GM21737 (cell line): ENCODE data around the gene S100A12.

Source experiments
- ATAC-seq: cut with Tn5 transposase; IDR thresholded peaks from one replicate; pipeline ENCODE4 v1.9.1; 2021; ENCODE audit warnings: mild to moderate bottlenecking, moderate library complexity; ENCODE audit not compliant: unreplicated experiment

S100A12 gene

DNA sequence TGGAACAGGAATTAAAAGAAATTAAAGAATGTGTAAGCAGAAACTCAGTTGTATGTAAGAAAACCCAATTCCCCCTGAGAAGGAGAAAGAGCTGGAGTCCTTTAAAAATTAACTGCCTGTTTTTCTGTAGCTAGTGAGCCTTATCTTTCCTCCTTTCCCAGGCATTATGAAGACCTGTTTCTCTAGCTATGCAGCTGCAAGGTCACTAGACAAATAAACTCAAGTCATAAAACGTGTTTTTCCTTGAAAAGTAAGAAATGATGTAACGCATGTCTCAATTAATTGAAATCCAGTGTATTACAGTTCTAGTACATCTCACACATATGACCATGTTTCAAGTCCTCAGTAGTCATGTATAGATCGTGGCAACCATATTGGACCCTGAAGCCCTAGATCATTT, 5.3 kb downstream of the S100A12 start:
- no peak for ATAC-seq

- no peak for ATAC-seq
Measured at GRCh38 chr1:153368495-153368894, 6.9 kb downstream of the S100A12 start.

DNA sequence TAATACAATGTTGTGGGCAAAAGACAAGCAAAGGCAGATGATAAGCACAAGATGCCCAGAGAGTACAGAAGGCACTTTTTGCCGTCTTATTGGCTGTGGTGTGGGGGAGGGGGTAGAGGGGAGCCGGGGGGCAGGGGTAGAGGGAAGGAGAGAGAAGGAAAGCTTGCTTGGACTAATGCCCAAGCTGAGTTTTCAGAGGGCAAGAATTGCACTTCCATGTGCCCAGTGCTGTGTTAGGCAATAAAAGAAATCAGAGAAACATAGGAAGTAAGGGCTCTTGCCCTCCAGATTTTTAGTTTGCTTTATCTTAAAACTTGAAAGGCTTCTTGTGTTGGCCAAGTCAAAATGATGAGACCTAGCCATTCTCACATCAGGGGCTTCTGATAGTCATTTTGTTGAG, 8.3 kb downstream of the S100A12 start:
- ATAC-seq = no peak

GRCh38 chr1:153366261-153366660, 9.2 kb downstream of the S100A12 start:
- ATAC-seq = no peak

DNA sequence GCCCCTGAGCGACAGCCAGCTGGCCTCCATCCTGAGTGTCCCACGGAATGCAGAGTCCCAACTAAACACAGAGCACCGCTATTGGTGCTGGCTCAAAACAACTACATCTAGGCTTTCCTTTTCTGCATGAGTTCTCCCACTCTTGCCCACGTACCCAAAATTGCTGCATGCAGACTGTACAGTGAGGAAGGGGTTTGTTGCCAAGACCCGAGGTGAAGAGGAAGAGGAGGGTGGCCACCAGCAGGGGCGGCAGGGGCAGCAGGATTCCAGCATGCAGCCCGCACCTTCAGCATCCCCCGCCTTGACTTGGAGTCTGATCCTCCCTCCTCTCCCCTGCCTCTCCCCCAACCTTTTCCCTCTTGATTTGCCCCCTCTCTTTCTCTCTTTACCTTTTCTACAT, 9.7 kb downstream of the S100A12 start:
- no peak for ATAC-seq

- no peak for ATAC-seq
Measured at GRCh38 chr1:153364766-153365666, 10.4 kb downstream of the S100A12 start.

- no peak for ATAC-seq
Measured at GRCh38 chr1:153364156-153364555, 11.3 kb downstream of the S100A12 start.

GRCh38 chr1:153363641-153364040, 11.8 kb downstream of the S100A12 start:
- no peak for ATAC-seq

- no peak for ATAC-seq
Measured at GRCh38 chr1:153362187-153362775, 13.1 kb downstream of the S100A12 start.

- ATAC-seq = no peak
Measured at GRCh38 chr1:153361480-153362109, 13.8 kb downstream of the S100A12 start.

- no peak for ATAC-seq
Measured at GRCh38 chr1:153360592-153361479, 14.6 kb downstream of the S100A12 start.

DNA sequence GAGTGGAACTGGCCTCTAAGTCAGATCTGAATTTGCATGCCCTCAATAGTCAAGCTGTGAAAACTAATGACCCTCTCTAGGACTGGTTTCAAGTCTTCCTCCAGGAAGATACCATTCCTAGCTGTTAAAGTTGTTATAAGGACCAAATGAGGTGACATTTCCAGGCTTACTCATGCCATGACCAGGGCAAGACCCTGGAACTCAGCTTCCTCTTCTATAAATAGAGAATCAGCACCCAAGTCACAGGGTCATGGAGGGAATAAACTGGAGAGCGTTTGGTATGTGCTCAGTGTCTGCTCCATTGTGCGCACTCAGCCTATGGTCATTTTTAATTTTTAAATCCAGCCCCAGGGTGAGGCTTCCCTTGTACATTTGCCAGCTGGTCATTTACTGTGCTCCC, 15.2 kb downstream of the S100A12 start:
- no peak for ATAC-seq

DNA sequence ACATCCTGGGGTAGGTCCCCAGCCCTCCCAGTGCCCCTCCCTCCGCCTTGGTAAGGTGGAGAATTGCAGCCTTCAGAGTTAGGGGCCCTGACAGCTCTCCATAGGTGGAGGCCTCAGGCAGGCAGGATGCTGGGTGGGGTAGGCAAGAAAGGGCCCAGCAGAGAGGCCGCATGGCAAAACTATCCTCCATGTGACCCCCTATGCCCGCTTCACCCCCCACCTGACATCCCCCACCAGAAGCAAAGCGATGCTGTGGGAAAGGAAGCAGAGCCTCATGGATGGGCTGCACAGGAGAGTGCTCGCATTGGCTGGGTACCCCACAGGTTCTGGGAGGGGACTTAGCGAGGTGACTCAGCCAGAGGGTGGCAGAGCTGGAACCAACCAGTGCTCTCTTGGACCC, 16.2 kb downstream of the S100A12 start:
- ATAC-seq = no peak

GRCh38 chr1:153358691-153358975, 16.8 kb downstream of the S100A12 start:
- no peak for ATAC-seq

- ATAC-seq = no peak
Measured at GRCh38 chr1:153357853-153358690, 17.3 kb downstream of the S100A12 start, which contains the start of gene S100A9. Gene S100A9 (plus strand): TSS chr1:153357854. CDS start chr1:153358284, 430 bp downstream.

- ATAC-seq = no peak
Measured at GRCh38 chr1:153357076-153357852, 18.2 kb downstream of the S100A12 start.

GRCh38 chr1:153356392-153357075, 18.9 kb downstream of the S100A12 start:
- ATAC-seq = no peak

DNA sequence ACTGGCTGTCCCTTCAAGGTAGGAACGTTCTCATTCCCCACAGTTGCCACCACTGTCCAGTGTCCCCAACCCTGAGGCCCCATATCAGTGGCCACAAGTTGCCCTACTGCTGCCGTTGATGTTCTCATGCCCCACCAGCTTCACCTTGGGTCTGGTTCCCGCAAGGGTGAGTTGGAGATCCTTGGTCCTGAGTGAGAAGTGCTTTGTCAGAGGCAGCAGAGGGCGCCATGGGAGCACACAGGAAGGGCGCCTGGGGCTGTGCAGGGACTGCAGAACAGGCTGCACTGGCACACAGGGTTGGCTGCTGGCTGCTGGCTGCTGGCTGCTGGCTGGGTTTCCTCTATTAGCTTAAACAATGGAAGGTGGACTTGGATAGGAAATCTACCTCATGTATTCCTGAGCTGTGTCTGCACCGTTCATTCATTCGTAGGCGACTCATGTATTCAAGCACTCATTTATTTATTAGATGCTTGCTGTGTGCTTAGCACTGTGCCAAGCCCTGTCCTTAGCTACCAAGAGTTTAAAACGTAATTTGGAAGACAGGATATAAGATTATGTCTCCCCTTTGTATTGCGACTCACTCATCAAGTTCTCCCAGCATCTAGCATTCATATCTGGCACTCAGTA, 19.9 kb downstream of the S100A12 start:
- ATAC-seq = no peak
